Measurements from ENCODE around the gene AEBP2. TPM values are rescaled to one million over a fixed set of nuclear protein-coding genes. Genes with fewer than 3 reads are reported as not detected.

Gene AEBP2
- total and polyA plus RNA-seq, 2 of the 8 experiments (the other 6 are each of a cell fraction or from before 2014, with no cell fraction given): 13.6 to 61.4 TPM

- TF ChIP-seq RAD21 (IDR thresholded peaks at IDR 0.05 in 1 of 2, conservative IDR thresholded peaks at IDR 0.05 in 1 of 2; ENCODE audit: low read depth in 2 of 2, low read length in 2 of 2): no peak
- no peak for TF ChIP-seq ZNF274 (IDR thresholded peaks at IDR 0.05; ENCODE audit: borderline replicate concordance, extremely low read depth, low read length)
- no peak for TF ChIP-seq SP1 (IDR thresholded peaks at IDR 0.05; ENCODE audit: low read depth, low read length)
- TF ChIP-seq CREB1 (IDR thresholded peaks at IDR 0.05): no peak
Measured at GRCh38 chr12:19402211-19402610, 37.1 kb upstream of the AEBP2 start (continued).

Data from H1 (cell line).